ENCODE results near the gene MTMR10. TPM values are rescaled to one million over a fixed set of nuclear protein-coding genes. Genes with fewer than 3 reads are reported as not detected.

Gene MTMR10
- polyA plus RNA-seq, 1 of the 3 experiments (the other 2 are of a cell fraction): 6.4 TPM

- Histone ChIP-seq H3K9me2 (no peaks in the 10 kb centered on the region), H2AFZ (ENCODE audit: low read depth) (no peak overlapping the region), H3K4me3 (ENCODE audit: low read depth in 2 of 2, low read length in 1 of 2) (no peak overlapping the region), H3F3A (replicated peaks; ENCODE audit: insufficient read depth) (peaks cover 4% of the 10 kb centered on the region), H3K4me1 (ENCODE audit: control insufficient read depth in 1 of 2, insufficient read depth in 2 of 2, low read depth in 1 of 2, low read length in 1 of 2) (peaks cover 6 to 18% of the 10 kb centered on the region in 2 experiments), H3K27ac (ENCODE audit: low read depth in 2 of 2, low read length in 1 of 2) (peak overlapping the region in 1 of 2 experiments; percentile 46; a peak in 2 of 4 replicates), H3K27me3 (ENCODE audit: insufficient read depth) (no peaks in the 10 kb centered on the region), H3K4me2 (peak overlapping the region; percentile 57), H4K20me1 (ENCODE audit: insufficient read depth) (peaks cover 17% of the 10 kb centered on the region; the same call in 1 of the 2 replicates), H3K9ac (no peak overlapping the region), H3K79me2 (ENCODE audit: insufficient read depth) (peaks cover 75% of the 10 kb centered on the region), H3K9me3 (no peaks in the 10 kb centered on the region), H3K36me3 (replicated peaks in 1 of 2; ENCODE audit: control insufficient read depth in 1 of 2, insufficient read depth in 2 of 2, low read length in 1 of 2) (peaks cover 17 to 30% of the 10 kb centered on the region in 2 experiments)
- WGBS (ENCODE audit: low lambda C conversion rate): 89% methylated on average over 3 of the region's 3 CpGs
- POLR2A ChIA-PET: no interaction called here
- DNase-seq: no peak
- TF ChIP-seq RFX5 (IDR thresholded peaks at IDR 0.05; ENCODE audit: low read length) (no peak), CTCF (IDR thresholded peaks at IDR 0.05) (no peak), SIN3A (IDR thresholded peaks at IDR 0.05; ENCODE audit: borderline replicate concordance, low read depth, low read length) (no peak), REST (IDR thresholded peaks at IDR 0.05; ENCODE audit: low read depth, low read length) (peak; percentile 86)
- CTCF ChIA-PET: interaction anchor here (0.6 to 3.7 kb wide), 3 partner anchors 15 to 145 kb away, joined by 3 to 29 read pairs (median 3); no protein-coding TSS in a partner anchor
These were observed 7.3 kb downstream of the MTMR10 start for GRCh38 chr15:30984118-30984517.

- ChIA-PET CTCF (interaction anchor here (2.4 kb wide), 1 partner anchor 150 kb away, joined by 12 read pairs; no protein-coding TSS in a partner anchor), POLR2A (no interaction called here)
- peaks cover 12% of the 10 kb centered on the region; the same call in 1 of the 2 replicates for H4K20me1 ChIP-seq (ENCODE audit: insufficient read depth)
- H3K4me2 ChIP-seq: no peak overlapping the region
- peaks cover 28 to 35% of the 10 kb centered on the region in 2 experiments for H3K36me3 ChIP-seq (replicated peaks in 1 of 2; ENCODE audit: control insufficient read depth in 1 of 2, insufficient read depth in 2 of 2, low read length in 1 of 2)
- WGBS (ENCODE audit: low lambda C conversion rate): 95% methylated on average over 5 of the region's 5 CpGs
- TF ChIP-seq USF1 (IDR thresholded peaks at IDR 0.05; ENCODE audit: borderline replicate concordance, low read depth): no peak
- no peak for TF ChIP-seq TEAD4 (IDR thresholded peaks at IDR 0.05; ENCODE audit: borderline replicate concordance, insufficient read depth)
- no peak for TF ChIP-seq PBX3 (IDR thresholded peaks at IDR 0.05)
- TF ChIP-seq JUND (IDR thresholded peaks at IDR 0.05): no peak
- TF ChIP-seq RCOR1 (IDR thresholded peaks at IDR 0.05; ENCODE audit: low read length): no peak
- DNase-seq: no peak
- H3K27ac ChIP-seq (ENCODE audit: low read depth in 2 of 2, low read length in 1 of 2): no peak overlapping the region
- H3K9me3 ChIP-seq: no peaks in the 10 kb centered on the region
- no peaks in the 10 kb centered on the region for H3K27me3 ChIP-seq (ENCODE audit: insufficient read depth)
- H3K9ac ChIP-seq: no peak overlapping the region
- H3K9me2 ChIP-seq: no peaks in the 10 kb centered on the region
- no peak overlapping the region for H3K4me3 ChIP-seq (ENCODE audit: low read depth in 2 of 2, low read length in 1 of 2)
- peaks cover 74% of the 10 kb centered on the region for H3K79me2 ChIP-seq (ENCODE audit: insufficient read depth)
- peaks cover 0 to 5% of the 10 kb centered on the region in 2 experiments; a peak in 2 of 4 replicates for H3K4me1 ChIP-seq (ENCODE audit: control insufficient read depth in 1 of 2, insufficient read depth in 2 of 2, low read depth in 1 of 2, low read length in 1 of 2)
- no peaks in the 10 kb centered on the region for H3F3A ChIP-seq (replicated peaks; ENCODE audit: insufficient read depth)
- no peak overlapping the region for H2AFZ ChIP-seq (ENCODE audit: low read depth)
These were observed 12.0 kb downstream of the MTMR10 start for GRCh38 chr15:30979457-30979856.
